Measurements from ENCODE around the gene SRSF7. TPM values are rescaled to one million over a fixed set of nuclear protein-coding genes. Genes with fewer than 3 reads are reported as not detected.
"Not testable (repeated sequence)": the region's sequence is repeated elsewhere in the genome, so short reads cannot be mapped to it uniquely, and the experiment has no call there.

Gene SRSF7
- total RNA-seq, 1 donor from 2014 or later = 67.6 TPM

DNA sequence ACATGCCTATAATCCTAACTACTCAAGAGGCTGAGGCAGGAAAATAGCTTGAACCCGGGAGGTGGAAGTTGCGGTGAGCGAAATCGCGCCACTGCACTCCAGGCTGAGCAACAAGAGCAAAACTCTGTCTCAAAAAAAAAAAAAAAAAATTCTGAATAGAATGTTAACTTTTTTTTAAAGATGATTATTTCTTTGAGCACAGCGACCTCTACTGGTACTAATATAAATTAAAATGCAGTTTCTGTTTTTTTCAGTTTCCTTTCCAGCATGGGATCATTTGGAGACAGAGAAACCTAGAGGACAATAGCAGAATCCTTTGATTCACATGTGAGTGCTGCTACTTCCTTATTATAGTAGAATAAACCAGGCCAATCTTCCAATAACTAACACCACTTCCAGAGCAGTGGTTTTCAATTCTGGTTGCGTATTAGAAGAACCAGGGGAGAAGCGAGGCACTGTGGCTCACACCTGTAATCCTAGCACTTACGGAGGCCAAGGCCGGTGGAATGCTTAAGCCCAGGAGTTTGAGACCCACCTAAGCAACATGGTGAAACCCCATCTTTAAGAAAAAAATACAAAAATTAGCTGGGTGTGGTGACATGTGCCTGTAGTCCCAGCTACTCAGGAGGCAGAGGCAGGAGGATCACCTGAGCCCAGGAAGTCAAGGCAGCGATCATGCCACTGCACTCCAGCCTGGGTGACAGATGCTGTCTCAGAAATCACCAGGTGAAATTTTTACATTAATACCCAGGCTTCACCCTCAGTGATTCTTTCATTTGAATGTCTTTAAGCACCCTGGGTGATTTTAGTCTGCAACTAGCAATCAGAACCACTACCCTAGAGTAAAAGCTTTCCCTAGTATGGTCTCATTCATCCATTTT lies 10.1 kb downstream of the SRSF7 start:
- TF ChIP-seq, protein P1, sequence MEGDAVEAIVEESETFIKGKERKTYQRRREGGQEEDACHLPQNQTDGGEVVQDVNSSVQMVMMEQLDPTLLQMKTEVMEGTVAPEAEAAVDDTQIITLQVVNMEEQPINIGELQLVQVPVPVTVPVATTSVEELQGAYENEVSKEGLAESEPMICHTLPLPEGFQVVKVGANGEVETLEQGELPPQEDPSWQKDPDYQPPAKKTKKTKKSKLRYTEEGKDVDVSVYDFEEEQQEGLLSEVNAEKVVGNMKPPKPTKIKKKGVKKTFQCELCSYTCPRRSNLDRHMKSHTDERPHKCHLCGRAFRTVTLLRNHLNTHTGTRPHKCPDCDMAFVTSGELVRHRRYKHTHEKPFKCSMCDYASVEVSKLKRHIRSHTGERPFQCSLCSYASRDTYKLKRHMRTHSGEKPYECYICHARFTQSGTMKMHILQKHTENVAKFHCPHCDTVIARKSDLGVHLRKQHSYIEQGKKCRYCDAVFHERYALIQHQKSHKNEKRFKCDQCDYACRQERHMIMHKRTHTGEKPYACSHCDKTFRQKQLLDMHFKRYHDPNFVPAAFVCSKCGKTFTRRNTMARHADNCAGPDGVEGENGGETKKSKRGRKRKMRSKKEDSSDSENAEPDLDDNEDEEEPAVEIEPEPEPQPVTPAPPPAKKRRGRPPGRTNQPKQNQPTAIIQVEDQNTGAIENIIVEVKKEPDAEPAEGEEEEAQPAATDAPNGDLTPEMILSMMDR (IDR thresholded peaks at IDR 0.05; ENCODE audit: insufficient read depth, low read length, poor library complexity, severe bottlenecking) = no peak
- no peak overlapping the region for H3K4me3 ChIP-seq (ENCODE audit: low read depth, low read length)
- no peak for DNase-seq (ENCODE audit: low read depth)
- H3K27me3 ChIP-seq (ENCODE audit: control insufficient read depth, insufficient read depth, low read length) = no peaks in the 10 kb centered on the region
- H3K36me3 ChIP-seq (ENCODE audit: control insufficient read depth, insufficient read depth, low read length) = no peaks in the 10 kb centered on the region

DNA sequence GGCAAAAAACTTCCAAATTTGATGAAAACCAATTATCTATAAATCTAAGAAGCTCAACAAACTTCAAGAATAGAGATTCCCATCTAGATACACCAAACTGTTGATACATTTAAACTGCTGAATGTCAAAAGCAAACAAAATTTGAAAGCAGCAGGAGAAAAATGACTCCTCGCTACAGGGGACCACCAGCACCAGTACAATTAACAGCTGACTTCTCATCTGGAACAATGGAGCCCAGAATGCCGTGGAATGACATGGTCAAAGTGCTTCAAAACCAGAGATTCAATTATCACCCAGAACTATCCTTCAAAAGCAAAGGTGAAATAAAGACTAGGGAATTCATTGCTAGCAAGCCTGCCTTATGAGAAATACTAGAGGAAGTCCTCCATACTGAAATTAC lies 11.6 kb downstream of the SRSF7 start:
- TF ChIP-seq, protein P1 (IDR thresholded peaks at IDR 0.05; ENCODE audit: insufficient read depth, low read length, poor library complexity, severe bottlenecking) = no peak
- H3K4me3 ChIP-seq (ENCODE audit: low read depth, low read length) = no peak overlapping the region
- DNase-seq (ENCODE audit: low read depth) = no peak
- H3K27me3 ChIP-seq (ENCODE audit: control insufficient read depth, insufficient read depth, low read length) = no peaks in the 10 kb centered on the region
- no peaks in the 10 kb centered on the region for H3K36me3 ChIP-seq (ENCODE audit: control insufficient read depth, insufficient read depth, low read length)

DNA sequence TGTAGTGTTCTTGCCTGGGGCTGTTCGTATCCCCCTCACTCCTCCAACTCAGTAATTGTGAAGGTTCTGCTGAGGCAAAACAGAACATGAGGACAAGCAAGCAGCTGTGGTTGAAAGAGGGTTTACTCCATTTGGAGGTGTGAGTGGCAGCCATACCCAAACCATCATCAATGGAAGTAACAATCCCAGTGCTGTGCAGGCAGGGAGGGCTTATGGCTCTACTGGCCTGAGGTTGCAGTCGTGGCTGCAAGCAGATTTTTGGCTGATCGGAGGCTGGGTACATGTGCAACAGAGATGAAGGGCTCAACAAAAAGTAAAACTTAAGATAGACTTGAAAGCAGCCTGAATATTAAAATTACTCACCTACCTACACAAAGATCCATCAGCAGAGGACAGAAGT lies 13.2 kb downstream of the SRSF7 start:
- Histone ChIP-seq H3K4me3 (ENCODE audit: low read depth, low read length) (no peak overlapping the region), H3K36me3 (ENCODE audit: control insufficient read depth, insufficient read depth, low read length) (no peaks in the 10 kb centered on the region), H3K27me3 (ENCODE audit: control insufficient read depth, insufficient read depth, low read length) (no peaks in the 10 kb centered on the region)
- TF ChIP-seq, protein P1 (IDR thresholded peaks at IDR 0.05; ENCODE audit: insufficient read depth, low read length, poor library complexity, severe bottlenecking) = no peak
- no peak for DNase-seq (ENCODE audit: low read depth)

DNA sequence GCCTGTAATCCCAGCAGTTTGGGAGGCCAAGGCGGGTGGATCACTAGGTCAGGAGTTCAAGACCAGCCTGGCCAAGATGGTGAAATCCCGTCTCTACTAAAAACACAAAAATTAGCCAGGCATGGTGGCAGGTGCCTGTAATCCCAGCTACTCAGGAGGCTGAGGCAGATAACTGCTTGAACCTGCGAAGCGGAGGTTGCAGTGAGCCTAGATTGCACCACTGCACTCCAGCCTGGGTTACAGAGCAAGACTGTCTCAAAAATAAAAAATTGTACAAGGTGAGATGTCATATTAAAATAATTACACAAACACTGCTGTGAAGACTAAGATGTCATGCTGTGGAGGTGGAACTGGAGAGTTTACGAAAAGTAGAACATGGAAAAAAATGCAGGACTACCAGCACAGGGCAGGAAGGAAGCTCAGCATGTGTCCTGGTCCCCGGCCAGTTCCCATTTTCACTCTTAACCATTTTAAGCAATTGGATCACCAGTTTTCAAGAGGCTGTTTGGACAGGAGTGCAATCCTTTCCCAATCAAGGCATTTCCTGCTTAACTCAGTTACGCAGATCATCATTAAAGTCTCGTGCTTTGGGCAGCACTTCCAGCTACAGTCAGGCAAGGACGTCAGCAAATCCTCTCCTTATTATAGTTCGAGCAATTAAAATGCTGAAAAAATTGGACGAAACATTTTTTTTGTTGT lies 14.0 kb downstream of the SRSF7 start:
- not testable (repeated sequence) for DNase-seq (ENCODE audit: low read depth); H3K27me3 ChIP-seq (ENCODE audit: control insufficient read depth, insufficient read depth, low read length); H3K4me3 ChIP-seq (ENCODE audit: low read depth, low read length); H3K36me3 ChIP-seq (ENCODE audit: control insufficient read depth, insufficient read depth, low read length)

DNA sequence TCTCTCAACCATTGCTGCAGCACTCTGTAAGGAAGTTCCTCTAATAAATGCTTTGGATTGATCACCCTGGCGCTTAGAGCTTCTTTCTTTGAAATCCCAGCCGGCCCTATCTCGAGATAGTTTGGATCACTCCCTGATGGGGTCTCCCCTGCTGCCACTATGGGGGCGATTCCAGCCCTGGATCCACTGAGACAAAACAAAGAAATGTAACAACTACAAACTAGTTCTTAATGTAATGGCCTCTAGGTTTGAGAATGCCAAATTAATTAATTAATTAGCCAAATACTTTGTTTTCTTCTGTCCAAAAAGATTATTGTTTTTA lies 15.2 kb downstream of the SRSF7 start:
- Histone ChIP-seq H3K36me3 (ENCODE audit: control insufficient read depth, insufficient read depth, low read length) (no peaks in the 10 kb centered on the region), H3K27me3 (ENCODE audit: control insufficient read depth, insufficient read depth, low read length) (no peaks in the 10 kb centered on the region), H3K4me3 (ENCODE audit: low read depth, low read length) (no peak overlapping the region)
- DNase-seq (ENCODE audit: low read depth) = no peak
- TF ChIP-seq, protein P1 (IDR thresholded peaks at IDR 0.05; ENCODE audit: insufficient read depth, low read length, poor library complexity, severe bottlenecking) = no peak

DNA sequence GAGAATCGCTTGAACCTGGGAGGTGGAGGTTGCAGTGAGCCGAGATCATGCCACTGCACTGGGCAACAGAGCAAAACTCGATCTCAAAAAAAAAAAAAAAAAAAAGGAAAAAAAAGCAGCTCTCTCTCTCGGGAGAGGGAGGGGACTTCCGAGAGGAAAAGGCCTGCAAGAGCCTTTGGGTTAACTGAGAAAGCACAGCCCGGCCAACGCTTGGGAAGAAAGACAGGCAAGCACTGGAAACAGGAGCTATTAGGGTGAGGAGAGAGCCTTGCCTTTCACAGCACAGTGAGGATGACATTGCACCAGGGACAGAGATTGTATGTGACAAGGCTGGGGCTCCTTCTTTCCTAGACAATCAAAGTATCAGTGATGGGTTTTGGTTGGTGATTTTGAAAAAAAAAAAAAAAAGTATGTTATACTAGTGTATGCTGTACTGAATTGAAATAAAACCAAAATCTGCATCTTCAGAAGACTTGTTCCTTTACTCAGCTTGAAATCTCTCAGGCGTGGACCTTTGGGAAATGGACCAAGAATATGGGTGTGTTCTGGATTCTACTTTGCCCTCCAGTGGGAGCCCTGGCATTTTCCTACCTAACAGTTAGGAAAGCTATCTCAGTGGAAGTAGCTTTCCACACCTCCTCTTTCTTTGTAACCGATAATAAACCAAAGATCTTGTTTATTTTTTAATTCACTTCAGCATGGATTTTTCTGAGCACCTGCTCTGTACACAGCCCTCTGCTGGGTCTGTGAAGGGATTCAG lies 16.7 kb downstream of the SRSF7 start:
- TF ChIP-seq, protein P1 (IDR thresholded peaks at IDR 0.05; ENCODE audit: insufficient read depth, low read length, poor library complexity, severe bottlenecking) = no peak
- no peaks in the 10 kb centered on the region for H3K27me3 ChIP-seq (ENCODE audit: control insufficient read depth, insufficient read depth, low read length)
- no peak overlapping the region for H3K4me3 ChIP-seq (ENCODE audit: low read depth, low read length)
- DNase-seq (ENCODE audit: low read depth) = no peak
- H3K36me3 ChIP-seq (ENCODE audit: control insufficient read depth, insufficient read depth, low read length) = no peaks in the 10 kb centered on the region

All from kidney epithelial cell (primary cell).